Measurements from ENCODE around the gene TEX53.
A peak's percentile ranks its signal among the peaks of the same experiment; 100 is the strongest.

GRCh38 chr9:114681594-114682332, 24.2 kb upstream of the TEX53 start, which contains the start of gene TEX48:
- TF ChIP-seq CTCF (IDR thresholded peaks at IDR 0.05) = peak; percentile 47 to 67 (median 60)
- TF ChIP-seq POLR2AphosphoS5 (IDR thresholded peaks at IDR 0.05) = no peak
- TF ChIP-seq POLR2A (IDR thresholded peaks at IDR 0.05) = no peak
- no peak for TF ChIP-seq EP300 (IDR thresholded peaks at IDR 0.05)
